Adrenal gland (tissue), 12 donors: ENCODE results near the gene SERP2. TPM values are rescaled to one million over a fixed set of nuclear protein-coding genes. Genes with fewer than 3 reads are reported as not detected.

Source experiments
- DNase-seq, 7 donors: peaks; one replicate each; pipeline ENCODE4 v3.0.0-alpha.2; 2019 to 2020
- H3K27ac ChIP-seq, 5 donors: fragments of 200-600 bp; sonication (generic) in 4 of 5; 1 replicate in 3 of 5; 2 replicates in 2 of 5; pipeline versions ENCODE4 v1.5.1 to v1.8.0; 2016 to 2020; ENCODE audit warnings: mild to moderate bottlenecking in 1 of 5
- H3K27me3 ChIP-seq: fragments of 200-600 bp; 2 replicates; pipeline ENCODE4 v1.8.0; 2021
- H3K36me3 ChIP-seq, 2 donors: fragments of 200-600 bp; replicated peaks in 1 of 2; 1 replicate in 1 of 2; 2 replicates in 1 of 2; pipeline versions ENCODE4 v1.5.1 to v1.8.0; 2018 to 2022
- H3K4me1 ChIP-seq, 2 donors: fragments of 200-600 bp; replicated peaks in 1 of 2; 1 replicate in 1 of 2; 2 replicates in 1 of 2; pipeline versions ENCODE4 v1.5.1 to v1.8.0; 2018 to 2021
- H3K4me3 ChIP-seq, 4 donors: fragments of 200-600 bp; sonication (generic) in 3 of 4; one replicate each; pipeline ENCODE4 v1.5.1; 2016 to 2018
- H3K9me3 ChIP-seq, 3 donors: fragments of 200-600 bp; sonication (generic) in 1 of 3; replicated peaks in 1 of 3; 1 replicate in 2 of 3; 2 replicates in 1 of 3; pipeline versions ENCODE4 v1.5.1 to v1.8.0; 2016 to 2021
- CTCF ChIP-seq, 6 experiments: fragments of 450-650 bp in 4 of 6; fragments of 200-600 bp in 2 of 6; sonication (generic) in 1 of 6; IDR thresholded peaks; 1 replicate in 5 of 6; 2 replicates in 1 of 6; pipeline versions ENCODE4 v1.5.1 to v1.8.0; 2016 to 2021; ENCODE audit warnings: antibody characterized with exemption in 6 of 6, mild to moderate bottlenecking in 2 of 6, moderate library complexity in 1 of 6
- POLR2A ChIP-seq, 2 donors: fragments of 450-650 bp; IDR thresholded peaks; one replicate each; pipeline ENCODE4 v1.6.1; 2017; ENCODE audit warnings: antibody characterized with exemption in 2 of 2, mild to moderate bottlenecking in 2 of 2, moderate library complexity in 1 of 2
- WGBS, 4 donors: extraction: QIAGEN DNeasy Blood & Tissue Kit in 2 of 4; methylation state at CpG; one replicate each; pipeline versions ENCODE4 v1.1.5 to v1.1.7; 2013 to 2017; 5-methylcytosine and 5-hydroxymethylcytosine counted together
- intact Hi-C, 2 donors: fragments of 100-400 bp; cut with DNase I; formaldehyde crosslinking; loops; one replicate each; pipeline versions ENCODE4 v1.14.1 to v1.15.0; 2022 to 2023
- polyA plus RNA-seq, 3 donors: library from polyadenylated mRNA; stranded (reverse); fragments of 200-250 nt in 2 of 3; fragments of 350-450 nt in 1 of 3; fragmentation: Illumina TruSeq in 1 of 3; extraction: RNeasy Lipid Tissue Mini Kit (QIAGEN cat#74804) in 1 of 3; gene quantifications; one replicate each; pipeline ENCODE4 v1.2.3, GENCODE V29; 2013 to 2014
- total RNA-seq, 9 donors: library from RNA; depleted of rRNA in 4 of 9; stranded (reverse); fragments of >200 nt in 4 of 9; fragments of 120-200 nt in 1 of 9; fragmentation: NEBNext Ultra II Directional in 1 of 9; extraction: Animal tissue kit (Norgen Biotek cat#: 25700) in 1 of 9; gene quantifications; one replicate each; pipeline versions ENCODE4 v1.1.0 to v1.2.4, GENCODE V29; 2013 to 2023
- donor health status: healthy with polysubstance abuse.
- donor health status: Bipolar disorder and iron deficiency.
- donor health status: DM: yes; HTN: yes; CAD: no.
- donor health status: DM: no; HTN: no; CAD: no.
- donor health status: DM: no; HTN: no; CAD: no.
- donor health status: DM: yes; HTN: yes; CAD: no.

Gene SERP2
- total and polyA plus RNA-seq, 12 donors = 2.6 to 11.3 (median 4.5) TPM

- no peaks in the 10 kb centered on the region for H3K36me3 ChIP-seq
- no peak overlapping the region for H3K27ac ChIP-seq
- no peaks in the 10 kb centered on the region for H3K9me3 ChIP-seq
- intact Hi-C loops = no loop called here
- DNase-seq = peak in 1 of 7 donors; percentile 12
- no peak for TF ChIP-seq POLR2A (IDR thresholded peaks at IDR 0.05)
- TF ChIP-seq CTCF (IDR thresholded peaks at IDR 0.05) = no peak
- WGBS, 4 donors = 70 to 81% (median 78%) methylated on average over 5 of the region's 5 CpGs
- H3K27me3 ChIP-seq = no peaks in the 10 kb centered on the region
- no peaks in the 10 kb centered on the region for H3K4me1 ChIP-seq
- no peak overlapping the region for H3K4me3 ChIP-seq
These were observed 9.1 kb downstream of the SERP2 start for GRCh38 chr13:44382635-44383145.

- H3K9me3 ChIP-seq = no peaks in the 10 kb centered on the region
- DNase-seq = no peak
- intact Hi-C loops = no loop called here
- H3K4me3 ChIP-seq = no peak overlapping the region
- no peaks in the 10 kb centered on the region for H3K4me1 ChIP-seq
- WGBS, 4 donors = 51 to 56% (median 52%) methylated on average over 5 of the region's 5 CpGs
- H3K27ac ChIP-seq = no peak overlapping the region
- no peaks in the 10 kb centered on the region for H3K36me3 ChIP-seq
- no peaks in the 10 kb centered on the region for H3K27me3 ChIP-seq
- TF ChIP-seq POLR2A (IDR thresholded peaks at IDR 0.05) (no peak), CTCF (IDR thresholded peaks at IDR 0.05) (no peak)
These were observed 10.3 kb downstream of the SERP2 start for GRCh38 chr13:44383945-44384344.

- TF ChIP-seq CTCF (IDR thresholded peaks at IDR 0.05) (no peak), POLR2A (IDR thresholded peaks at IDR 0.05) (no peak)
- intact Hi-C loops = no loop called here
These were observed 11.2 kb downstream of the SERP2 start for GRCh38 chr13:44384778-44385177.

GRCh38 chr13:44385401-44385800 lies 11.8 kb downstream of the SERP2 start:
- Histone ChIP-seq H3K27ac (no peak overlapping the region), H3K4me3 (no peak overlapping the region), H3K4me1 (no peaks in the 10 kb centered on the region), H3K36me3 (no peaks in the 10 kb centered on the region), H3K9me3 (no peaks in the 10 kb centered on the region), H3K27me3 (no peaks in the 10 kb centered on the region)
- intact Hi-C loops = no loop called here
- WGBS, 4 donors = 93 to 98% (median 96%) methylated on average over 3 of the region's 3 CpGs
- DNase-seq = no peak
- TF ChIP-seq CTCF (IDR thresholded peaks at IDR 0.05) (no peak), POLR2A (IDR thresholded peaks at IDR 0.05) (no peak)

More at GRCh38 chr13:44384778-44385177, 11.2 kb downstream of the SERP2 start:
- H3K36me3 ChIP-seq = no peaks in the 10 kb centered on the region
- H3K27ac ChIP-seq = no peak overlapping the region
- no peaks in the 10 kb centered on the region for H3K9me3 ChIP-seq
- 91 to 94% (median 94%) methylated on average over 1 of the region's 1 CpG for WGBS, 4 donors
- no peaks in the 10 kb centered on the region for H3K27me3 ChIP-seq
- no peaks in the 10 kb centered on the region for H3K4me1 ChIP-seq
- H3K4me3 ChIP-seq = no peak overlapping the region
- DNase-seq = no peak
